OCI-LY7 (cell line): ENCODE measurements around the gene ASPRV1. TPM values are rescaled to one million over a fixed set of nuclear protein-coding genes. Genes with fewer than 3 reads are reported as not detected.

ENCODE experiments used
- BruUV-seq: library from RNA; stranded (reverse); fragments of 400-500 nt; replicated peaks from 2 replicates; lab custom pipeline; 2021; lab: Mats Ljungman, UMichigan
- CTCF ChIA-PET: fragments of 300-600 bp; sonication (Branson Sonifier 250); formaldehyde crosslinking; loops from one replicate; lab custom pipeline; 2022; ENCODE audit warnings: antibody characterized with exemption; ENCODE audit not compliant: unreplicated experiment; lab: Charles Lee
- POLR2A ChIA-PET: fragments of 300-600 bp; sonication (Branson Sonifier 250); formaldehyde crosslinking; loops from one replicate; lab custom pipeline; 2022; ENCODE audit warnings: antibody characterized with exemption; lab: Charles Lee
- DNase-seq: peaks from one replicate; pipeline ENCODE4 v3.0.0-alpha.2; 2015; ENCODE audit warnings: low spot score
- H2AFZ ChIP-seq: fragments of 200-600 bp; sonication (generic), shearing (Covaris generic); 2 replicates; pipeline ENCODE4 v1.6.1; 2014; ENCODE audit warnings: mild to moderate bottlenecking, antibody characterized with exemption, low read length, moderate library complexity
- H3K27ac ChIP-seq: fragments of 200-600 bp; sonication (generic); 2 replicates; pipeline ENCODE4 v1.5.1; 2014; ENCODE audit warnings: mixed run types, low read depth, mild to moderate bottlenecking, moderate library complexity, low read length, inconsistent platforms; ENCODE audit not compliant: poor library complexity, severe bottlenecking
- H3K36me3 ChIP-seq: fragments of 200-600 bp; sonication (generic); 2 replicates; pipeline ENCODE4 v1.6.1; 2014; ENCODE audit warnings: mild to moderate bottlenecking, antibody characterized with exemption, low read length, moderate library complexity, mixed read lengths; ENCODE audit not compliant: insufficient read depth
- H3K4me1 ChIP-seq: fragments of 200-600 bp; sonication (generic); 2 replicates; pipeline ENCODE4 v1.5.1; 2014; ENCODE audit warnings: mild to moderate bottlenecking, low read length; ENCODE audit not compliant: insufficient read depth, poor library complexity, severe bottlenecking
- H3K4me2 ChIP-seq: fragments of 200-600 bp; sonication (generic); 2 replicates; pipeline ENCODE4 v1.6.1; 2014; ENCODE audit warnings: mild to moderate bottlenecking, low read length
- H3K4me3 ChIP-seq: fragments of 200-600 bp; sonication (generic); 2 replicates; pipeline ENCODE4 v1.5.1; 2014; ENCODE audit warnings: mild to moderate bottlenecking, low read depth, low read length; ENCODE audit not compliant: poor library complexity, severe bottlenecking
- H3K79me2 ChIP-seq: fragments of 200-600 bp; sonication (generic); 2 replicates; pipeline ENCODE4 v1.6.1; 2016; ENCODE audit warnings: low read depth, mild to moderate bottlenecking, low read length, moderate library complexity, mixed read lengths; ENCODE audit not compliant: insufficient read depth
- H3K9me2 ChIP-seq: fragments of 200-600 bp; sonication (generic); 2 replicates; pipeline ENCODE4 v1.6.1; 2016; ENCODE audit warnings: mild to moderate bottlenecking, low read length, mixed read lengths; ENCODE audit not compliant: insufficient read depth
- H3K9me3 ChIP-seq: fragments of 200-600 bp; sonication (generic); 2 replicates; pipeline ENCODE4 v1.6.1; 2014; ENCODE audit warnings: mild to moderate bottlenecking, mixed run types, low read length, mixed read lengths
- H4K20me1 ChIP-seq: fragments of 200-600 bp; sonication (generic); 2 replicates; pipeline ENCODE4 v1.6.1; 2014; ENCODE audit warnings: mild to moderate bottlenecking, antibody characterized with exemption, low read length, moderate library complexity, mixed read lengths; ENCODE audit not compliant: insufficient read depth
- EZH2phosphoT487 ChIP-seq: fragments of 200-600 bp; sonication (generic); IDR thresholded peaks from 2 replicates; pipeline ENCODE4 v1.6.1; 2018; ENCODE audit warnings: low read depth, borderline replicate concordance, mild to moderate bottlenecking, mixed run types, antibody characterized with exemption, low read length, moderate library complexity, mixed read lengths
- intact Hi-C: fragments of 100-400 bp; cut with micrococcal nuclease; formaldehyde crosslinking; loops from one replicate; pipeline ENCODE4 v1.10.0; 2022; ENCODE audit not compliant: unreplicated experiment
- total RNA-seq, 2 experiments: library from RNA; depleted of rRNA in 1 of 2; stranded (reverse); fragments of >200 nt in 1 of 2; shearing (Covaris generic) in 1 of 2; gene quantifications; 2 replicates each; pipeline ENCODE4 v1.2.3, GENCODE V29; 2014 to 2022
- TF ChIP-seq, protein P1 (sequence below): fragments of 200-600 bp; sonication (generic); conservative IDR thresholded peaks from 2 replicates; pipeline ENCODE4 v1.5.1; 2014; ENCODE audit warnings: mild to moderate bottlenecking, antibody characterized with exemption, low read length, moderate library complexity, mixed read lengths

Gene ASPRV1
- total RNA-seq, 2 experiments from 2014 or later: 1.3 to 1.4 TPM

DNA sequence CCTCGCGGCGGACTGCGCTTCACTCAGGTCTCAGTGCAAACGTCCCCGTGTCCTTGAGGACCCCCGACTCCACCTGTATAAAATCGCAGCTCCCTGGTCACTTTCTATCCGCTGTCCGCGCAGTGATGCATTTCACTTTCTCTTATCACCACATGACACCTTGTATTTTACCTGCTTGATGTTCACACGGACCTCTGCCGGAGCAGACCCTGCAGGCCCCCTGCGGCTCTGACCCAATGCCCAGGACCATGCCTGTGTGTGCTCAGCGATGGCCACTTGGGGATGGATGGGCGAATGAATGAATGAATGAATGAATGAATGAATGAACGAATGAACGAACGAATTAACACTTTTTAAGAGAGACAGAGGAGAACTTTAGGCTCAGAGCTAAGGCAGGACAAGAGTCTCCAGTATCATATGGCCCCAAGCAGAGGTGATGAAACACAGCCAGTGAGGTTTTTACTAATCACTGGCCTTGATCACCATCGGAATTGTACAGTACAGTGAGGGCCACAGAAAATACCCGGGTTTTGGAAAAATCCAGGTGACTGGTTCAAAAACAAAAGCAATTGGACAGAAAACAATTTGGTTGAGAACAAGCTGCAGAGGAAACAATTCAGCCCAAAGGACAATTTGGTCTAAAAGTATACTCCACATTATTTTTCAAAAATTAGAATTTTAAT, 12.3 kb downstream of the ASPRV1 start:
- intact Hi-C loops: no loop called here
- POLR2A ChIA-PET: no interaction called here
- CTCF ChIA-PET: no interaction called here
- Histone ChIP-seq H3K4me3 (no peak overlapping the region), H3K9me2 (no peaks in the 10 kb centered on the region), H2AFZ (no peak overlapping the region), H3K27ac (no peak overlapping the region), H3K4me2 (no peak overlapping the region), H3K4me1 (peaks cover 17% of the 10 kb centered on the region), H3K36me3 (no peaks in the 10 kb centered on the region), H4K20me1 (no peaks in the 10 kb centered on the region), H3K9me3 (no peaks in the 10 kb centered on the region), H3K79me2 (no peaks in the 10 kb centered on the region)
- no peak for TF ChIP-seq EZH2phosphoT487
- no TSS peak for BruUV-seq
- DNase-seq: no peak

GRCh38 chr2:69948032-69948962, 13.1 kb downstream of the ASPRV1 start:
- Histone ChIP-seq H3K79me2 (no peaks in the 10 kb centered on the region), H2AFZ (no peak overlapping the region), H3K36me3 (no peaks in the 10 kb centered on the region), H3K4me3 (no peak overlapping the region), H3K9me3 (no peaks in the 10 kb centered on the region), H4K20me1 (no peaks in the 10 kb centered on the region), H3K4me2 (no peak overlapping the region), H3K27ac (no peak overlapping the region), H3K4me1 (peaks cover 17% of the 10 kb centered on the region), H3K9me2 (no peaks in the 10 kb centered on the region)
- intact Hi-C loops: no loop called here
- POLR2A ChIA-PET: interaction anchor here (0.6 kb wide), 2 partner anchors 9 to 173 kb away, joined by 3 to 5 read pairs; no protein-coding TSS in a partner anchor
- TF ChIP-seq EZH2phosphoT487: no peak
- TF ChIP-seq, protein P1, sequence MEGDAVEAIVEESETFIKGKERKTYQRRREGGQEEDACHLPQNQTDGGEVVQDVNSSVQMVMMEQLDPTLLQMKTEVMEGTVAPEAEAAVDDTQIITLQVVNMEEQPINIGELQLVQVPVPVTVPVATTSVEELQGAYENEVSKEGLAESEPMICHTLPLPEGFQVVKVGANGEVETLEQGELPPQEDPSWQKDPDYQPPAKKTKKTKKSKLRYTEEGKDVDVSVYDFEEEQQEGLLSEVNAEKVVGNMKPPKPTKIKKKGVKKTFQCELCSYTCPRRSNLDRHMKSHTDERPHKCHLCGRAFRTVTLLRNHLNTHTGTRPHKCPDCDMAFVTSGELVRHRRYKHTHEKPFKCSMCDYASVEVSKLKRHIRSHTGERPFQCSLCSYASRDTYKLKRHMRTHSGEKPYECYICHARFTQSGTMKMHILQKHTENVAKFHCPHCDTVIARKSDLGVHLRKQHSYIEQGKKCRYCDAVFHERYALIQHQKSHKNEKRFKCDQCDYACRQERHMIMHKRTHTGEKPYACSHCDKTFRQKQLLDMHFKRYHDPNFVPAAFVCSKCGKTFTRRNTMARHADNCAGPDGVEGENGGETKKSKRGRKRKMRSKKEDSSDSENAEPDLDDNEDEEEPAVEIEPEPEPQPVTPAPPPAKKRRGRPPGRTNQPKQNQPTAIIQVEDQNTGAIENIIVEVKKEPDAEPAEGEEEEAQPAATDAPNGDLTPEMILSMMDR: no peak
- CTCF ChIA-PET: no interaction called here
- no peak for DNase-seq
- no TSS peak for BruUV-seq

- H3K27ac ChIP-seq: no peak overlapping the region
- no peak for DNase-seq
- POLR2A ChIA-PET: interaction anchor here (0.6 kb wide), 2 partner anchors 8 to 173 kb away, joined by 3 to 5 read pairs; no protein-coding TSS in a partner anchor
- H3K4me3 ChIP-seq: no peak overlapping the region
- H3K4me1 ChIP-seq: peaks cover 17% of the 10 kb centered on the region
- CTCF ChIA-PET: no interaction called here
- no peaks in the 10 kb centered on the region for H3K36me3 ChIP-seq
- intact Hi-C loops: no loop called here
- BruUV-seq: no TSS peak
- H4K20me1 ChIP-seq: no peaks in the 10 kb centered on the region
- TF ChIP-seq, protein P1: no peak
- TF ChIP-seq EZH2phosphoT487: no peak
- no peaks in the 10 kb centered on the region for H3K9me3 ChIP-seq
- no peaks in the 10 kb centered on the region for H3K79me2 ChIP-seq
- no peak overlapping the region for H3K4me2 ChIP-seq
- H3K9me2 ChIP-seq: no peaks in the 10 kb centered on the region
- H2AFZ ChIP-seq: peak overlapping the region; percentile 90; the same call in 1 of the 2 replicates
Observed at GRCh38 chr2:69947325-69947931, 14.0 kb downstream of the ASPRV1 start.
